Measurements from ENCODE around the gene DMRTA1.

DNA sequence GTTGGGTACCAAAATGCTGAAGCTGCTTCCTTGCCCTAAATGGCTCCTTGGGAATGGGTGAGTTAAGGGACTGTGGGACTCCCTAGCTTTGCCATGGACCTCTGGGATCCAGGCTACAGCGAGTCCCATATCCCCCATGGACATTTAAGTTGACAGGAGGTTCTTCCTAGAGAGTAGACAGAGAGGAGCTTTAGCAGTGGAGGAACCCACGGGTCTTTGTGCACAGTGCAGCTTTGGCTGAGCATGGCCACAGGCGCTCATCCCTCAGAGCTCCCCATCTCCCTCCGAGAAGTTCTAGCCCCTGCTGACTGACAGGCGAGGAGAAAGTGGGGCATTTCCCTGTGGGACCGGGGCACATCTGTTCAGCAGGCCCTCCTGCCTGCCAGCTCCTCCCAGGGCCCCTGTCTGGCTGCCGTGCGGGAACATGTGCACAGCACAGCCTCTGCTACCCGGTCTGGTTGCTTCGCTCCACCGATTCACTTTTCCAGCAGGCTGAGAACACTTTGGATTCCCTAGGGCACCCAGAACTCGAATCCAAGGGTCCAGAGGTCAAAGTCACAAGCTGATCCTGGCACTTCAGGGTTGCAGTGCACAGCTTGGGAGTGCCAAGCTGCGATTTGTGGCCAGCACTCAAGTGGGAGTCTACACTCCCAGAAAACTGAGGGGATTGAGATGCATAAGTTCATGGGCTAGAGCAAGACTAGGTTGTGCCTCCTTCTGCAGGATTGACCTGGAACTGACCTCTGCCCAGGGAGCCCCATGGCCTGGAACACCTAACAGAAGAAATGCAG, 40.6 kb upstream of the DMRTA1 start:
- TF ChIP-seq, protein P1, sequence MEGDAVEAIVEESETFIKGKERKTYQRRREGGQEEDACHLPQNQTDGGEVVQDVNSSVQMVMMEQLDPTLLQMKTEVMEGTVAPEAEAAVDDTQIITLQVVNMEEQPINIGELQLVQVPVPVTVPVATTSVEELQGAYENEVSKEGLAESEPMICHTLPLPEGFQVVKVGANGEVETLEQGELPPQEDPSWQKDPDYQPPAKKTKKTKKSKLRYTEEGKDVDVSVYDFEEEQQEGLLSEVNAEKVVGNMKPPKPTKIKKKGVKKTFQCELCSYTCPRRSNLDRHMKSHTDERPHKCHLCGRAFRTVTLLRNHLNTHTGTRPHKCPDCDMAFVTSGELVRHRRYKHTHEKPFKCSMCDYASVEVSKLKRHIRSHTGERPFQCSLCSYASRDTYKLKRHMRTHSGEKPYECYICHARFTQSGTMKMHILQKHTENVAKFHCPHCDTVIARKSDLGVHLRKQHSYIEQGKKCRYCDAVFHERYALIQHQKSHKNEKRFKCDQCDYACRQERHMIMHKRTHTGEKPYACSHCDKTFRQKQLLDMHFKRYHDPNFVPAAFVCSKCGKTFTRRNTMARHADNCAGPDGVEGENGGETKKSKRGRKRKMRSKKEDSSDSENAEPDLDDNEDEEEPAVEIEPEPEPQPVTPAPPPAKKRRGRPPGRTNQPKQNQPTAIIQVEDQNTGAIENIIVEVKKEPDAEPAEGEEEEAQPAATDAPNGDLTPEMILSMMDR (IDR thresholded peaks at IDR 0.05) = no peak
- no peak for TF ChIP-seq POLR2A (IDR thresholded peaks at IDR 0.05)

All from testis (tissue), 2 donors.